Activated CD4-positive, alpha-beta T cell treated with anti-CD3 and anti-CD28 coated beads, Interleukin-2, Interleukin-4, amounts not matched to agents 100 ng/mL and 50 ng/mL, durations not matched to agents 16 hours and 8 hours (primary cell): ENCODE results near the gene CTCF.
A peak's percentile ranks its signal among the peaks of the same experiment; 100 is the strongest.

Source experiments
- DNase-seq: peaks from one replicate; pipeline ENCODE4 v3.0.0-alpha.2; 2020; ENCODE audit warnings: low spot score

The CTCF gene

DNA sequence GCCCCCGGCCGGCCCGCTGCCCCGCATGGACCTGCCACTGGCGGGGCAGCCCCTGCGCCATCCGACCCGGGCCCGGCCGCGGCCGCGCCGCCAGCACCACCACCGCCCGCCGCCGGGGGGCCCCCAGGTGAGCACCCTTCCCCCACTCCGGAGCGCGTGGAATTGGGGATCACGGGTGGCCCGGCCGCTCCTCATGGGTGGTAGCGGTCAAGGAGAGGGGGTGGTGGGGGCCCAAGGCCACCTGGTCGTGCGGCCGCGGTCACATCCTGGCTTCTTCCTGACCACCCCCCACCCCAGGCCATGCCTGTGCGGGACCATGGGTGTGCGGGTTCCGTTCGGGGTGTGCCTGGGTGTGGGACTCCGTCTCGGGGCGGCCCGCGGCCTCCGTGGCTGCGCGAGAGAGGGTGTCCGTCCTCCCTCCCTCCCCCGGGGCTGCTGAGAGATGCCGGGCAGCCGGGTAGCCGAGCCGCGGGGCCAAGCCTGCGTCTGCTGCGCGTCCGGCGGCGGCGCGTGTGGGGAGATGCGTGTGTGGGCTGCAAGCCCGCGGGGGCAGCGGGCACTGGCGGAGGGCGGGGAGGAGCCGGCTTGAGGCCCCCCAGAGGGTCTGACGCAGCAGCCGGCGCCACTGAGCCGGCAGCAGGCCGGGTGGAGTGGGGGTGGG is 90.9 kb downstream of the CTCF start:
- DNase-seq = no peak

GRCh38 chr16:67653789-67654402 is 91.6 kb downstream of the CTCF start:
- DNase-seq = no peak

DNA sequence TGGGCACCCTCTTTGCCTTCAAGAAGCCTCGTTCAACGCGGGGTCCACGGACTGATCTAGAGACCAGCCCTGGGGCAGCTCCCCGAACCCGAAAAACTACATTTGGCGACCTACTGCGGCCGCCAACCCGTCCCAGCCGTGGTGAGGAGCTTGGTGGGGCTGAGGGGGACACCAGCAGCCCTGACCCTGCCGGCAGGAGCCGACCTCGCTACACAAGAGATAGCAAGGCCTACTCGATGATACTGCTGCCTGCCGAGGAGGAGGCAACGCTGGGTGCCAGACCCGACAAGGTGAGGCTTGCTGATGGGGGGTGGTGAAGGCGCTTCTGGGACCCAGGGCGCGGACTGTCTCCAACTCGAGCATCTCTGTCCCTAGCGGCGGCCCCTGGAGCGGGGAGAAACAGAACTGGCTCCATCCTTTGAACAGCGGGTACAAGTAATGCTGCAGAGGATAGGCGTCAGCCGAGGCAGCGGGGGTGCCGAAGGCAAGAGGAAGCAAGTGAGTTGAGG is 92.1 kb downstream of the CTCF start:
- no peak for DNase-seq

DNA sequence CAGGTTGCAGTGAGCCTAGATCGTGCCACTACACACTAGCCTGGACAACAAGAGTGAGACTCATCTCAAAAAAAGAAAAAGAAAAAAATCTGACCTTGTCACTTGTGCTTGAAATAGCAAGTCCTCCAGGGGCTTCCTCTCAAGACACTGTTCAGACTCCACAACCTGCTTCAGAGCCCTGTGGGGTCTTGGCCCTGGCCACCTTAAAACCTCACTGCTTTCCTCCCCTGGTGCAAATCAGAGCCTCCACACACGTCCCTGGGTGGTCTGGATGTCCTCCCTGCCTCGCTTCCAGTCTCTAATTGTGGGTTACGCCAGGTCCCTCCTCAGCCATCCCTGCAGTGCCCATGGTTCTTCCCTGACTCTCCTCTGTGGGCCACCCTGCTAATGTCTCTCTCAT is 93.0 kb downstream of the CTCF start:
- DNase-seq = no peak

- no peak for DNase-seq
These were observed 94.2 kb downstream of the CTCF start for GRCh38 chr16:67656344-67657016.

DNA sequence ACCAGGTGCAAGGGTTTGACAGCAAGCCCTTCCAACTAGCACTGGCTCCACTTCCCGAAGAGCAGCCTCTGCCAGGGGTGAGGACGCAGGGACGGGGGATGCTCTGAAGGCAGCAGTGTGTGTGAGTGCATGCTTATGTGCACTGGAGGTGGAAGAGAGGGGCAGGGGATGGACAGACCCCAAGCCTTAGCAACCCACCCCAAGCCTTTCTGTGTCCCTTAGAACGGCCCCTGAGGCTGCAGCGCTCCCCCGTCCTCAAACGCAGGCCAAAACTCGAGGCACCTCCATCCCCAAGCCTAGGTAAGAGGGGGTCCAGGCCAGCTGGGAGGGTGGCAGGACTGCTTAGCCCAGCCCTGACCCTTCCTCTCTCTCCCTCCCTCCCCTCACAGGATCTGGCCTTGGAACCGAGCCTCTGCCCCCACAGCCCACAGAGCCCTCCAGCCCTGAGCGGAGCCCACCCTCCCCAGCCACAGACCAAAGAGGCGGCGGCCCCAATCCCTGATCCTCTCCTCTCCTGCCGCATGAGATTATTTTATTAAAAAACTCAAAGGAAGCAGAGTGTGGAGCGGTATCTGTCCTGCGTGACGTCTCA is 94.8 kb downstream of the CTCF start:
- no peak for DNase-seq

- DNase-seq = no peak
These were observed 95.6 kb downstream of the CTCF start for GRCh38 chr16:67657751-67658518.

GRCh38 chr16:67658849-67659674 is 96.7 kb downstream of the CTCF start:
- no peak for DNase-seq

GRCh38 chr16:67659675-67660563 is 97.6 kb downstream of the CTCF start, which contains the start of gene ACD:
TSS of gene ACD (minus strand) at chr16:67660260. CDS start at chr16:67660220, 40 bp downstream.
- peak; percentile 94 for DNase-seq

GRCh38 chr16:67660564-67661028 is 98.3 kb downstream of the CTCF start, which contains the start of gene PARD6A:
TSS of gene PARD6A (plus strand) at chr16:67660960. CDS start at chr16:67661039, 79 bp downstream.
- peak; percentile 98 for DNase-seq

DNA sequence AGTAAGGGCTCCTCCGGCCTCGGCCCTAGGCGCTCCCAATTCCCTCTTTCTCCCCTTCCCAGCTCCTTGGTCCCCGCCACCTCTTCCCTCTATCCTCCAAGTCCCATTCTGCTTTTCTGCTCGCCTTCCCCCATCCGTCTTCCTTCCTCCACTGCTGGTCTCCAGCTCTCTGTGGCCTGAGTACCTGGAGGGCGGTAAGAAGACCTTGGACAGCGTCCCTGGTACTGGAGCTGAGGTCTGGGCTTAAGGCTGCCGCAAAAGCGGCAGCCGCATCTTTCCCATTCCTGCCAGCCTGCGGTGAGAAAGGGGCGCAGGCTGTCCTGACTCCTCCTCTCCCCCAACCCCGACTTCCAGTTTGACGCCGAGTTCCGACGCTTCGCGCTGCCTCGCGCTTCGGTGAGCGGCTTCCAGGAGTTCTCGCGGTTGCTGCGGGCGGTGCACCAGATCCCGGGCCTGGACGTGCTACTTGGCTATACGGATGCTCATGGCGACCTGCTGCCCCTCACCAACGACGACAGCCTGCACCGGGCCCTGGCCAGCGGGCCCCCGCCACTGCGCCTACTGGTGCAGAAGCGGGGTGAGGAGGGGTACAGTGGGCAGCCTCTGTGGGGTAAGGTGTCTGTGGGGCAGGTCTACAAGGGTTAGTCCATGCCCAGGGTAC is 98.9 kb downstream of the CTCF start:
- no peak for DNase-seq

- no peak for DNase-seq
These were observed 99.7 kb downstream of the CTCF start for GRCh38 chr16:67661886-67662652.

- DNase-seq = no peak
These were observed 100.3 kb downstream of the CTCF start for GRCh38 chr16:67662653-67663010.

DNA sequence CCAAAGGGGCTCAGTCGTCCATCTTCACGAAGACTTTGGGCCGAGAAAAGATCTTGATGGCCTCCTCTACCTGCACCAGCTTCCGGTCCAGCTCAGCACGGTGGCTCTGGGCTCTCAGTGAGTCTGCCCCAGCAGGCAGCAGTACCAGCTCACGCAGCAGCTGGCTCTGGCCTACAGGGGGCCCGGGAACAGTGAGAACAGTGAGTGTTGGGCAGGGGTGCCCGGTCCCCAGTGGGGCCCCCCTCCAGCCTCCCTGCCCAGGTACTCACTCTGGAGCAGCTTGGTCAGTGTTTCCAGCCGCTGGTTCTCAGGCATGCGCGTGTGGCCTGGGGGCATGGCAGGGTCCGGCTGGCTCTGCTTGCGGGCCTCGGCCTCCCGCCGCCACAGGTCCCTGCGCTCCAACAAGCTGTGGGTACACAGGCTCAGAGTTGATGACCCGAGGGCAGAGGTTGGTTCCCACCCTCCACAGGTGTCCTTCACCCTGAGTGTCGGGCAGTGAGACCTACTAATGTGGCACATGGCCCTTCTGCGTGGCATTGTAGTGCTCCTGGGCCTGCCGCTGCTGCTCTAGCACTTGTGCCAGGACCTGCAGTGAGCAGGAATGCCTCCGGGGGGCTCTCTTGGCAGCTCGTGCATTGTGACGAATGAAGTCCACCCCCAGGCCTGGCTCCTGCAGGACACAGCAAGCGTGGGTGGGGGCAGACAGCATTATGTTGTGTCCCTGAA is 101.0 kb downstream of the CTCF start:
- DNase-seq = no peak

- DNase-seq = no peak
These were observed 101.5 kb downstream of the CTCF start for GRCh38 chr16:67663877-67664222.

DNA sequence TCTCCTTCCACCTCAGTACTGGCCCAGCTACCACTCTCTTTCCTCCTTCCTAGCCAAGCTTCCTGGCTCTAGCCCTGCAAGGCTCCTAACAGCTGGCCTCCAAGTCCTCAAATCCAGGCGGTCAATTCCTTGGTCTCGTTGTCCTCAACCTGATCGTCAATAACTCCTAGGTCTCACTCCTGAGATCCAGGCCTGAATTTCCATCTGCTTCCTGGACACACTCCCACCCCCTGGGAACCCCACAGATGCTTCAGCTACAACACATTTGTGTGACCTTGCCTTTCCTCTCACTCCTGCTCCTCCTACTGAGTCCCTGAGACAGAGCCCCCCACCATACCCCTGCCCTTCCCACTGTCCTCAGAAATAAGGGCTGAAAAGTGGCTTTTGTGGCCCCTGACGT is 101.9 kb downstream of the CTCF start:
- no peak for DNase-seq

DNA sequence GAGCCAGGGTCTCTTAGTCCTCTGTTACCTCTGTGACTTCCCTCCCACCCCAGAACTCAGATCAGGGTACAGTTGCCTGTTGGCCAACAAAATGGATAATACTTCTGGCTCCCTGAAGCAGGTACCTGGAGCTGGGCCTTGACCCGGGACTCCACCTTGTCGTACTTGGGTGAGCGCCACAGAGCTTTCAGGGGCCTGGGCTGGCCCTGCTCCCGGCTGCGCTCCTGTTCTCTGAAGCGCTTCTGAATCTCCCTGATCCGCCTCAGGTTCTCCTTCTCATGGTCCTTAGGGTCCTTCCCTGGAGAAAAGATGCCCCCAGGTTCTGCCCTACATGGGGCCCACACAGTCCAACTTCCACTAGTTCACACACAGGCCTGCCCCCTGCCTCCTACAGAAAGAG is 102.5 kb downstream of the CTCF start:
- no peak for DNase-seq

GRCh38 chr16:67665598-67665997 is 103.3 kb downstream of the CTCF start:
- DNase-seq = no peak
